Measurements from ENCODE around the gene MTREX. TPM values are rescaled to one million over a fixed set of nuclear protein-coding genes. Genes with fewer than 3 reads are reported as not detected.

The MTREX gene
- total and polyA plus RNA-seq, 10 of the 15 experiments (the other 5 are each of a cell fraction or from before 2014, with no cell fraction given): 20.1 to 102 (median 49.0) TPM

DNA sequence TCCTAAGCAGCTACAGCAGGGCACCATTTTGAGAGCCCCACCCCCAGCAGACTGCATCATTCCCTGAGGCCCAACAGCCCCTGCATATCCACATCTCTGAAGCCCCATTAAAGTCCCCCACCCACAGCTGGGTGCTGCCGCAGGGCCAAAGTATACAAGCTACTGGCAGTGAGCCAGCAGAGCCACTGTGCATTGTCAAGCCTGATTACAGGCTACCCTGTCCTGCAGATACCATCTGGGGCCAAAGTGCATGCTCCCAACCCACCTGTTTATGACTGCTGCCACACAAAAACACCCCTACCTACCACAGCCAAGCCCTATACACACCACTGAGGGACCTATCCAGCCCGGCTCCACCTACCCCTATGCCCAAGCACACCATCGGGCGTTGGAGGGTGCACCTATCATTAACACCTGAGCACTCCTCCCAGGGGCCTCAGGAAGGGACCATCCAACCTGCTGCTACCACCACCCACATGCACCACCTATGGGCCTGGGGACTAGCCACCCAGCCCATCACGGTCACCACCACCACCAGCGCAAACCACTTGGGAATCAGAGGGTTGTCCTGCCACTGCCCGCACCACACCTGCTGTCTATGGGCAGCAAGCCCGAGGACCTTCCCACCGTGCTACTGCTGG is 121.9 kb downstream of the MTREX start:
- no peak overlapping the region for H3K4me3 ChIP-seq
- H3K27ac ChIP-seq (ENCODE audit: control insufficient read depth, insufficient read depth): no peak overlapping the region
- TF ChIP-seq EZH2 (IDR thresholded peaks at IDR 0.05; ENCODE audit: borderline replicate concordance, control insufficient read depth, low read depth, low read length) (no peak), POLR2AphosphoS5 (IDR thresholded peaks at IDR 0.05; ENCODE audit: low read length) (0 out of 2 replicates have a peak, but pooled peaks have one; percentile 41), JUNB (IDR thresholded peaks at IDR 0.05) (no peak), HDAC6 (IDR thresholded peaks at IDR 0.05; ENCODE audit: unreplicated experiment) (no peak)
- in situ Hi-C loops (cut with MboI) (no loop called here), intact Hi-C loops (cut with micrococcal nuclease; ENCODE audit: unreplicated experiment) (no loop called here)
- no peaks in the 10 kb centered on the region; the same call in 1 of the 3 replicates for H3K9me3 ChIP-seq (replicated peaks; ENCODE audit: control insufficient read depth, insufficient read depth, low read length)
- ATAC-seq (no peak), DNase-seq (ENCODE audit: low read depth, low spot score) (no peak), FAIRE-seq (no peak)
- H3K4me2 ChIP-seq (ENCODE audit: control insufficient read depth, insufficient read depth): no peak overlapping the region
- BruUV-seq (replicated peaks): no TSS peak
- no peaks in the 10 kb centered on the region for H3K27me3 ChIP-seq (replicated peaks in 1 of 2; ENCODE audit: control insufficient read depth in 2 of 2, insufficient read depth in 2 of 2, low read length in 1 of 2)
- WGBS (ENCODE audit: insufficient coverage, insufficient replicate concordance, low lambda C conversion rate, missing lambda C conversion rate): 100% methylated on average over 9 of the region's 9 CpGs
- H3K4me1 ChIP-seq (ENCODE audit: control insufficient read depth, insufficient read depth, low read length): no peaks in the 10 kb centered on the region
- peaks cover 7 to 31% of the 10 kb centered on the region in 2 experiments for H3K36me3 ChIP-seq (ENCODE audit: control insufficient read depth in 2 of 2, insufficient read depth in 2 of 2, low read length in 1 of 2)
- RAD21 ChIA-PET (ENCODE audit: unreplicated experiment): no interaction called here
- H3K79me2 ChIP-seq (ENCODE audit: control insufficient read depth, insufficient read depth, low read length): no peaks in the 10 kb centered on the region
- CTCF ChIA-PET: no interaction called here
- SMC1A ChIA-PET (ENCODE audit: uncharacterized antibody, unreplicated experiment): no interaction called here
- H3K9ac ChIP-seq (ENCODE audit: control insufficient read depth, insufficient read depth, low read length): no peak overlapping the region
- no peak overlapping the region for H2AFZ ChIP-seq (ENCODE audit: control insufficient read depth, low read depth, low read length)
- no peaks in the 10 kb centered on the region for H4K20me1 ChIP-seq (ENCODE audit: control insufficient read depth, insufficient read depth)
- POLR2A ChIA-PET: no interaction called here

DNA sequence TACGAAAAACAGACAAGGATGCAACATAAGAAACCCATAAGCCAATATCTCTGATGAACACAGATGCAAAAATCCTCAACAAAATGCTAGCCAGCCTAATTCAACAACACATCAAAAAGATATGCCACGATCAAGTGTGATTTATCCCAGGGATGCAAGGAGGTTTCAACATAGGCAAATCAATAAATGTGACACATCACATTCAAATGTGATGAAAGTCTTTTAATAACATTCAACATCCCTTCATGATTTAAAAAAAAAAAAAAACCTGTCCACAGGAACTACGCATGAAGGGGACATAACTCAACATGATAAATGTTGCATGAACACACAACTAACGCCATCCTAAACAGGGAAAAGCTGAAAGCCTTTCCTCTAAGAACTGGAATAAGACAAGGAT is 124.8 kb downstream of the MTREX start:
- ChIA-PET POLR2A (no interaction called here), SMC1A (ENCODE audit: uncharacterized antibody, unreplicated experiment) (no interaction called here), RAD21 (ENCODE audit: unreplicated experiment) (no interaction called here), CTCF (no interaction called here)
- Histone ChIP-seq H3K36me3 (ENCODE audit: control insufficient read depth in 2 of 2, insufficient read depth in 2 of 2, low read length in 1 of 2) (peaks cover 6 to 17% of the 10 kb centered on the region in 2 experiments), H3K4me3 (no peak overlapping the region), H4K20me1 (ENCODE audit: control insufficient read depth, insufficient read depth) (no peaks in the 10 kb centered on the region), H3K9ac (ENCODE audit: control insufficient read depth, insufficient read depth, low read length) (no peak overlapping the region), H3K9me3 (replicated peaks; ENCODE audit: control insufficient read depth, insufficient read depth, low read length) (no peaks in the 10 kb centered on the region; the same call in 1 of the 3 replicates), H3K79me2 (ENCODE audit: control insufficient read depth, insufficient read depth, low read length) (no peaks in the 10 kb centered on the region), H3K4me1 (ENCODE audit: control insufficient read depth, insufficient read depth, low read length) (no peaks in the 10 kb centered on the region), H3K27ac (ENCODE audit: control insufficient read depth, insufficient read depth) (no peak overlapping the region), H3K27me3 (replicated peaks in 1 of 2; ENCODE audit: control insufficient read depth in 2 of 2, insufficient read depth in 2 of 2, low read length in 1 of 2) (no peaks in the 10 kb centered on the region), H2AFZ (ENCODE audit: control insufficient read depth, low read depth, low read length) (no peak overlapping the region), H3K4me2 (ENCODE audit: control insufficient read depth, insufficient read depth) (no peak overlapping the region)
- no TSS peak for BruUV-seq (replicated peaks)
- WGBS (ENCODE audit: insufficient coverage, insufficient replicate concordance, low lambda C conversion rate, missing lambda C conversion rate): 99% methylated on average over 4 of the region's 4 CpGs
- ATAC-seq: no peak
- intact Hi-C loops (cut with micrococcal nuclease; ENCODE audit: unreplicated experiment) (no loop called here), in situ Hi-C loops (cut with MboI) (no loop called here)
- FAIRE-seq: no peak
- DNase-seq (ENCODE audit: low read depth, low spot score): no peak
- no peak for TF ChIP-seq PRDM15 (CRISPR knock-in tag; IDR thresholded peaks at IDR 0.05)
- TF ChIP-seq JUNB (IDR thresholded peaks at IDR 0.05): no peak
- TF ChIP-seq BHLHE40 (IDR thresholded peaks at IDR 0.05; ENCODE audit: borderline replicate concordance in 1 of 2, low read depth in 2 of 2, low read length in 1 of 2): no peak
- no peak for TF ChIP-seq EZH2 (IDR thresholded peaks at IDR 0.05; ENCODE audit: borderline replicate concordance, control insufficient read depth, low read depth, low read length)
- TF ChIP-seq SP1 (IDR thresholded peaks at IDR 0.05; ENCODE audit: low read depth, low read length): no peak
- TF ChIP-seq SMAD1 (IDR thresholded peaks at IDR 0.05; ENCODE audit: low read depth, partially characterized antibody): no peak
- no peak for TF ChIP-seq EP300 (IDR thresholded peaks at IDR 0.05; ENCODE audit: borderline replicate concordance in 1 of 2, control insufficient read depth in 1 of 2, low read depth in 2 of 2, low read length in 2 of 2)
- TF ChIP-seq FOXK2 (IDR thresholded peaks at IDR 0.05): no peak
- no peak for TF ChIP-seq MTA3 (IDR thresholded peaks at IDR 0.05; ENCODE audit: borderline replicate concordance, low read length)
- TF ChIP-seq BRCA1 (IDR thresholded peaks at IDR 0.05; ENCODE audit: low read depth, low read length): no peak
- TF ChIP-seq PML (IDR thresholded peaks at IDR 0.05; ENCODE audit: low read length): no peak
- TF ChIP-seq ZSCAN29 (IDR thresholded peaks at IDR 0.05): no peak
